ENCODE results near the gene COX8A. TPM values are rescaled to one million over a fixed set of nuclear protein-coding genes. Genes with fewer than 3 reads are reported as not detected.

The COX8A gene
- total and polyA plus RNA-seq, 9 of the 15 experiments (the other 6 are each of a cell fraction or from before 2014, with no cell fraction given), result 274 to 1,206 (median 526) TPM

- H3K79me2 ChIP-seq (ENCODE audit: control insufficient read depth, insufficient read depth, low read length), result no peaks in the 10 kb centered on the region
- intact Hi-C loops (cut with micrococcal nuclease) (no loop called here), in situ Hi-C loops (cut with MboI) (no loop called here)
- TF ChIP-seq CBX3 (IDR thresholded peaks at IDR 0.05; ENCODE audit: borderline replicate concordance in 1 of 2, low read length in 2 of 2) (no peak), DIDO1 (tag; IDR thresholded peaks at IDR 0.05; ENCODE audit: low read depth) (no peak), MTA3 (IDR thresholded peaks at IDR 0.05; ENCODE audit: borderline replicate concordance) (no peak), CREM (IDR thresholded peaks at IDR 0.05; ENCODE audit: low read depth) (no peak), SRF (CRISPR knock-in tag; IDR thresholded peaks at IDR 0.05) (no peak), SMAD4 (CRISPR knock-in tag; conservative IDR thresholded peaks at IDR 0.05) (no peak), ZNF764 (CRISPR knock-in tag; IDR thresholded peaks at IDR 0.05; ENCODE audit: low read depth) (no peak), CGGBP1 (CRISPR knock-in tag; IDR thresholded peaks at IDR 0.05) (no peak), ELF4 (CRISPR knock-in tag; IDR thresholded peaks at IDR 0.05) (no peak), STAT5A (IDR thresholded peaks at IDR 0.05; ENCODE audit: borderline replicate concordance, low read length) (no peak), SIN3B (IDR thresholded peaks at IDR 0.05; ENCODE audit: low read depth) (no peak), PBX2 (CRISPR knock-in tag; IDR thresholded peaks at IDR 0.05; ENCODE audit: low read depth) (no peak), PBX2 (tag; conservative IDR thresholded peaks at IDR 0.05; ENCODE audit: low read depth) (no peak), E2F3 (CRISPR knock-in tag; IDR thresholded peaks at IDR 0.05) (no peak), SAFB (IDR thresholded peaks at IDR 0.05; ENCODE audit: borderline replicate concordance, low read depth, low read length) (no peak)
- H3K4me1 ChIP-seq (replicated peaks in 1 of 2; ENCODE audit: control insufficient read depth in 2 of 2, insufficient read depth in 2 of 2, low read length in 2 of 2), result peaks cover 0 to 39% of the 10 kb centered on the region in 2 experiments; a peak in 2 of 5 replicates
- no peaks in the 10 kb centered on the region for H3K9me1 ChIP-seq (ENCODE audit: control insufficient read depth, insufficient read depth, low read length)
- ChIA-PET CTCF (ENCODE audit: low intra/inter-chr PET ratio) (no interaction called here), POLR2A (interaction anchor here (1.3 kb wide), 1 partner anchor 14 kb away, joined by 3 read pairs; no protein-coding TSS in a partner anchor)
- ATAC-seq, result no peak; the same call in 2 of the 3 replicates
- H4K20me1 ChIP-seq (replicated peaks; ENCODE audit: control insufficient read depth, insufficient read depth, low read length), result peaks cover 52% of the 10 kb centered on the region
- H3K36me3 ChIP-seq (ENCODE audit: control insufficient read depth, insufficient read depth, low read length), result no peaks in the 10 kb centered on the region
- BruUV-seq (replicated peaks), result no TSS peak
- no peaks in the 10 kb centered on the region for H3K9me3 ChIP-seq (replicated peaks; ENCODE audit: control insufficient read depth, insufficient read depth, low read depth, low read length)
- H3K27ac ChIP-seq (ENCODE audit: extremely low read depth, low read depth, low read length), result no peak overlapping the region
- peak overlapping the region in 1 of 2 experiments; percentile 26; a peak in 1 of 4 replicates for H3K9ac ChIP-seq (ENCODE audit: insufficient read depth in 1 of 2, low read depth in 2 of 2, low read length in 2 of 2)
- H2AFZ ChIP-seq (ENCODE audit: low read depth, low read length), result no peak overlapping the region
- no peak overlapping the region for H3K4me3 ChIP-seq
- WGBS (ENCODE audit: insufficient coverage, low coverage, missing lambda C conversion rate), result 42% methylated on average over 16 of the region's 22 CpGs
- no peak for FAIRE-seq
- DNase-seq (ENCODE audit: extremely low read depth in 1 of 4, low spot score in 3 of 4), result no peak
- H3K27me3 ChIP-seq (ENCODE audit: control insufficient read depth in 2 of 2, insufficient read depth in 2 of 2, low read length in 2 of 2), result peaks cover 0 to 4% of the 10 kb centered on the region in 2 experiments; a peak in 1 of 5 replicates
- no peak overlapping the region for H3K4me2 ChIP-seq (ENCODE audit: insufficient read depth, low read length)
Measured at GRCh38 chr11:64020976-64021756, 46.7 kb downstream of the COX8A start.

Measured in K562 (cell line).